GM23338 (cell line): ENCODE data around the gene TSSC4.
"Not testable (repeated sequence)": the region's sequence is repeated elsewhere in the genome, so short reads cannot be mapped to it uniquely, and the experiment has no call there.

Source experiments
- CREB1 ChIP-seq: fragments of 250-450 bp; sonication (Bioruptor Pico); IDR thresholded peaks from 2 replicates; pipeline ENCODE4 v1.5.0; 2020; ENCODE audit warnings: low read depth, mild to moderate bottlenecking, moderate library complexity
- POLR2AphosphoS5 ChIP-seq: IDR thresholded peaks from 2 replicates; pipeline ENCODE4 v1.6.1; 2016; ENCODE audit warnings: antibody characterized with exemption, low read depth

- TF ChIP-seq POLR2AphosphoS5; CREB1 (CRISPR knock-in tag): not testable (repeated sequence)
Measured at GRCh38 chr11:2364386-2364785, 36.2 kb upstream of the TSSC4 start.
